Germinal center (tissue), 1 donor: ENCODE measurements around the gene TSACC.
A peak's percentile ranks its signal among the peaks of the same experiment; 100 is the strongest.

Experiments used
- DNase-seq: peaks from one replicate; pipeline ENCODE4 v3.0.0; 2012; ENCODE audit warnings: mixed read lengths, low spot score

TSACC gene

GRCh38 chr1:156376146-156376545, 37.8 kb downstream of the TSACC start:
- no peak for DNase-seq

GRCh38 chr1:156376958-156377919, 38.9 kb downstream of the TSACC start:
- DNase-seq: no peak

- no peak for DNase-seq
Measured at GRCh38 chr1:156378557-156378956, 40.2 kb downstream of the TSACC start.

- DNase-seq: no peak
Measured at GRCh38 chr1:156379420-156380165, 41.3 kb downstream of the TSACC start.

GRCh38 chr1:156382561-156382960, 44.2 kb downstream of the TSACC start:
- DNase-seq: no peak

GRCh38 chr1:156383023-156383422, 44.7 kb downstream of the TSACC start:
- DNase-seq: peak; percentile 79

- no peak for DNase-seq
Measured at GRCh38 chr1:156384007-156384406, 45.7 kb downstream of the TSACC start.

- no peak for DNase-seq
Measured at GRCh38 chr1:156384658-156385057, 46.3 kb downstream of the TSACC start.

- DNase-seq: peak; percentile 81
Measured at GRCh38 chr1:156385534-156386031, 47.3 kb downstream of the TSACC start.

GRCh38 chr1:156386134-156386901, 48.0 kb downstream of the TSACC start:
- DNase-seq: no peak

- no peak for DNase-seq
Measured at GRCh38 chr1:156386949-156387869, 48.9 kb downstream of the TSACC start.

GRCh38 chr1:156387870-156388173, 49.5 kb downstream of the TSACC start:
- no peak for DNase-seq

GRCh38 chr1:156388174-156389137, 50.1 kb downstream of the TSACC start:
- DNase-seq: peak; percentile 50

GRCh38 chr1:156389311-156389710, 51.0 kb downstream of the TSACC start:
- DNase-seq: no peak

- DNase-seq: no peak
Measured at GRCh38 chr1:156390469-156391365, 52.4 kb downstream of the TSACC start.

GRCh38 chr1:156391366-156391677, 53.0 kb downstream of the TSACC start:
- no peak for DNase-seq

GRCh38 chr1:156391701-156392100, 53.4 kb downstream of the TSACC start:
- no peak for DNase-seq

- no peak for DNase-seq
Measured at GRCh38 chr1:156392452-156392853, 54.1 kb downstream of the TSACC start.

GRCh38 chr1:156393095-156393494, 54.8 kb downstream of the TSACC start:
- DNase-seq: no peak
